ENCODE results near the gene ATOX1. TPM values are rescaled to one million over a fixed set of nuclear protein-coding genes. Genes with fewer than 3 reads are reported as not detected.

ATOX1 gene
- total and polyA plus RNA-seq, 2 of the 13 experiments (the other 11 are each of a cell fraction or from before 2014, with no cell fraction given): 62.4 to 124 TPM

DNA sequence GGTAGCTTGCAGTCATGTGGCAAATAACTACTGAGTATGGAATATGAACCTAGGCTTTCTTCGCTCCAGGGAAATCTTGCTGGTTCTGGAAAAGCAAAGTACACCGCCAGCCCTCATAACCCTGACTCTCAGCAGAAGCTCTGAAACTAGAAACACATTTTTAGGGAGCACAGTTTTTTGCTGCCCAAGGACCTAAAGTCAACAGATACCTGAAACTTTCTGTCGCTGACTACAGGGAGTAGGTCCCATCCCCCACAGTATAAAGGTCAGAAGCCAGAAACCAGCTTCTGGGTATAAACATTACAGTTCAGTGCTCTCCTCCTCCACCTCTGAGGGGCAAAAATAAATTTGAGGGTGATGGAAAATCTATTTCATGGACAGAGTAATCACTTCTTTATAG lies 3.0 kb downstream of the ATOX1 start (continued):
- TF ChIP-seq HOMEZ (CRISPR knock-in tag; IDR thresholded peaks at IDR 0.05; ENCODE audit: low read depth) (0 out of 2 replicates have a peak, but pooled peaks have one; percentile 39), TFAP4 (IDR thresholded peaks at IDR 0.05; ENCODE audit: borderline replicate concordance, low read depth) (0 out of 2 replicates have a peak, but pooled peaks have one; percentile 25), CBX1 (IDR thresholded peaks at IDR 0.05; ENCODE audit: low read depth) (no peak), NPAS2 (CRISPR knock-in tag; IDR thresholded peaks at IDR 0.05; ENCODE audit: borderline replicate concordance) (no peak), NFYB (CRISPR knock-in tag; IDR thresholded peaks at IDR 0.05) (no peak), ZBTB21 (CRISPR knock-in tag; IDR thresholded peaks at IDR 0.05) (no peak), ARID4A (CRISPR knock-in tag; IDR thresholded peaks at IDR 0.05; ENCODE audit: borderline replicate concordance) (peak; percentile 36; the same call in 1 of the 2 replicates), PAXIP1 (CRISPR knock-in tag; conservative IDR thresholded peaks at IDR 0.05) (peak; percentile 92), ZFP90 (CRISPR knock-in tag; IDR thresholded peaks at IDR 0.05; ENCODE audit: borderline replicate concordance) (no peak), ZNF281 (CRISPR knock-in tag; IDR thresholded peaks at IDR 0.05; ENCODE audit: borderline replicate concordance) (peak; percentile 99), ZNF12 (CRISPR knock-in tag; IDR thresholded peaks at IDR 0.05) (0 out of 2 replicates have a peak, but pooled peaks have one; percentile 22), ZSCAN22 (CRISPR knock-in tag; IDR thresholded peaks at IDR 0.05) (no peak)

Measured in HepG2 (cell line).